Adrenal gland (tissue), 5 donors: ENCODE measurements around the gene LRRN2.

Experiments
- POLR2A ChIP-seq, 2 donors: fragments of 450-650 bp; IDR thresholded peaks; one replicate each; pipeline ENCODE4 v1.6.1; 2017; ENCODE audit warnings: antibody characterized with exemption in 2 of 2, mild to moderate bottlenecking in 2 of 2, moderate library complexity in 1 of 2
- TF ChIP-seq, protein P1 (sequence below), 6 experiments: fragments of 450-650 bp in 4 of 6; fragments of 200-600 bp in 2 of 6; sonication (generic) in 1 of 6; IDR thresholded peaks; 1 replicate in 5 of 6; 2 replicates in 1 of 6; pipeline versions ENCODE4 v1.5.1 to v1.8.0; 2016 to 2021; ENCODE audit warnings: antibody characterized with exemption in 6 of 6, mild to moderate bottlenecking in 2 of 6, moderate library complexity in 1 of 6
- donor health status: DM: no; HTN: no; CAD: no.

- TF ChIP-seq, protein P1, sequence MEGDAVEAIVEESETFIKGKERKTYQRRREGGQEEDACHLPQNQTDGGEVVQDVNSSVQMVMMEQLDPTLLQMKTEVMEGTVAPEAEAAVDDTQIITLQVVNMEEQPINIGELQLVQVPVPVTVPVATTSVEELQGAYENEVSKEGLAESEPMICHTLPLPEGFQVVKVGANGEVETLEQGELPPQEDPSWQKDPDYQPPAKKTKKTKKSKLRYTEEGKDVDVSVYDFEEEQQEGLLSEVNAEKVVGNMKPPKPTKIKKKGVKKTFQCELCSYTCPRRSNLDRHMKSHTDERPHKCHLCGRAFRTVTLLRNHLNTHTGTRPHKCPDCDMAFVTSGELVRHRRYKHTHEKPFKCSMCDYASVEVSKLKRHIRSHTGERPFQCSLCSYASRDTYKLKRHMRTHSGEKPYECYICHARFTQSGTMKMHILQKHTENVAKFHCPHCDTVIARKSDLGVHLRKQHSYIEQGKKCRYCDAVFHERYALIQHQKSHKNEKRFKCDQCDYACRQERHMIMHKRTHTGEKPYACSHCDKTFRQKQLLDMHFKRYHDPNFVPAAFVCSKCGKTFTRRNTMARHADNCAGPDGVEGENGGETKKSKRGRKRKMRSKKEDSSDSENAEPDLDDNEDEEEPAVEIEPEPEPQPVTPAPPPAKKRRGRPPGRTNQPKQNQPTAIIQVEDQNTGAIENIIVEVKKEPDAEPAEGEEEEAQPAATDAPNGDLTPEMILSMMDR (IDR thresholded peaks at IDR 0.05): no peak
- no peak for TF ChIP-seq POLR2A (IDR thresholded peaks at IDR 0.05)
Observed at GRCh38 chr1:204616641-204617040, 68.9 kb downstream of the LRRN2 start.
